GM12878 (cell line): ENCODE measurements around the gene ZNF341. TPM values are rescaled to one million over a fixed set of nuclear protein-coding genes. Genes with fewer than 3 reads are reported as not detected.

Experiments used
- ATAC-seq: fragments of 200-7000 bp; cut with Tn5 transposase; 3 replicates; pipeline ENCODE4 v1.9.1; 2020; ENCODE audit warnings: mild to moderate bottlenecking, moderate library complexity
- BruUV-seq: library from RNA; stranded (reverse); fragments of 400-500 nt; replicated peaks from 2 replicates; lab custom pipeline; 2021; lab: Mats Ljungman, UMichigan
- CTCF ChIA-PET: fragments of 300-600 bp; sonication (Branson Sonifier 250); formaldehyde crosslinking; extraction: SDS; loops from one replicate; lab custom pipeline; 2021; ENCODE audit warnings: inconsistent platforms; lab: Yijun Ruan, JAX
- POLR2A ChIA-PET: fragments of 350-600 bp; formaldehyde crosslinking; extraction: SDS; loops from one replicate; lab custom pipeline; 2021; ENCODE audit warnings: inconsistent platforms; lab: Charles Lee
- RAD21 ChIA-PET: fragments of 300-600 bp; sonication (Branson Sonifier 250); formaldehyde crosslinking; loops from one replicate; lab custom pipeline; 2023; ENCODE audit warnings: antibody characterized with exemption; ENCODE audit not compliant: unreplicated experiment; lab: Charles Lee
- SMC1A ChIA-PET: fragments of 300-600 bp; sonication (Branson Sonifier 250); formaldehyde crosslinking; loops from one replicate; lab custom pipeline; 2023; ENCODE audit not compliant: unreplicated experiment, uncharacterized antibody; lab: Charles Lee
- DNase-seq: peaks from one replicate; pipeline ENCODE4 v3.0.0-alpha.2; 2011; ENCODE audit warnings: low read depth, low spot score
- FAIRE-seq: peaks from 3 replicates; lab custom pipeline; 2011; peaks lifted over from hg19 to GRCh38; lab: Jason Lieb, UNC
- H2AFZ ChIP-seq: 2 replicates; pipeline ENCODE4 v1.6.0; 2011; ENCODE audit warnings: low read depth, low read length, control low read depth; ENCODE audit not compliant: control insufficient read depth
- H3K27ac ChIP-seq: 2 replicates; pipeline ENCODE4 v1.5.1; 2011; ENCODE audit warnings: control low read depth; ENCODE audit not compliant: control insufficient read depth, insufficient read depth
- H3K27me3 ChIP-seq, 2 experiments: replicated peaks in 1 of 2; 2 replicates each; pipeline versions ENCODE4 v1.6.0 to v1.6.1; 2011; ENCODE audit warnings: low read length in 1 of 2; ENCODE audit not compliant: control insufficient read depth in 2 of 2, insufficient read depth in 2 of 2
- H3K36me3 ChIP-seq, 2 experiments: 2 replicates each; pipeline ENCODE4 v1.5.1; 2011; ENCODE audit warnings: low read length in 1 of 2; ENCODE audit not compliant: control insufficient read depth in 2 of 2, insufficient read depth in 2 of 2
- H3K4me1 ChIP-seq: 2 replicates; pipeline ENCODE4 v1.6.1; 2011; ENCODE audit warnings: mild to moderate bottlenecking, low read length, moderate library complexity, mixed read lengths; ENCODE audit not compliant: control insufficient read depth, insufficient read depth
- H3K4me2 ChIP-seq: 2 replicates; pipeline ENCODE4 v1.6.0; 2011; ENCODE audit warnings: control low read depth; ENCODE audit not compliant: control insufficient read depth, insufficient read depth
- H3K4me3 ChIP-seq: fragments of 200-600 bp; sonication (generic); 2 replicates; pipeline ENCODE4 v1.5.1; 2016
- H3K79me2 ChIP-seq: 2 replicates; pipeline ENCODE4 v1.6.0; 2011; ENCODE audit warnings: low read length; ENCODE audit not compliant: control insufficient read depth, insufficient read depth
- H3K9ac ChIP-seq: 2 replicates; pipeline ENCODE4 v1.8.0; 2011; ENCODE audit warnings: low read length, control low read depth, mixed read lengths; ENCODE audit not compliant: control insufficient read depth, insufficient read depth
- H3K9me3 ChIP-seq: replicated peaks from 3 replicates; pipeline ENCODE4 v1.5.1; 2011; ENCODE audit warnings: mild to moderate bottlenecking, low read length; ENCODE audit not compliant: control insufficient read depth, insufficient read depth
- H4K20me1 ChIP-seq: 2 replicates; pipeline ENCODE4 v1.6.0; 2011; ENCODE audit not compliant: control insufficient read depth, insufficient read depth
- CHD2 ChIP-seq: IDR thresholded peaks from 2 replicates; pipeline ENCODE4 v1.6.1; 2011; ENCODE audit warnings: low read depth, low read length, improper control_type of control experiment, borderline replicate concordance
- EED ChIP-seq: sonication (generic); IDR thresholded peaks from 2 replicates; pipeline ENCODE4 v1.6.1; 2016; ENCODE audit warnings: antibody characterized with exemption, low read depth
- HDAC6 ChIP-seq: fragments of 200-600 bp; sonication (generic); IDR thresholded peaks from one replicate; pipeline ENCODE4 v1.8.0; 2017; ENCODE audit warnings: antibody characterized with exemption; ENCODE audit not compliant: unreplicated experiment
- KDM1A ChIP-seq: fragments of 200-600 bp; sonication (generic); IDR thresholded peaks from 2 replicates; pipeline ENCODE4 v1.6.1; 2016; ENCODE audit warnings: borderline replicate concordance
- KLF5 ChIP-seq: fragments of 450-650 bp; IDR thresholded peaks from 2 replicates; pipeline ENCODE4 v1.6.1; 2014; ENCODE audit warnings: mild to moderate bottlenecking; ENCODE audit not compliant: partially characterized antibody
- LARP7 ChIP-seq: fragments of 450-650 bp; IDR thresholded peaks from 2 replicates; pipeline ENCODE4 v1.6.1; 2017; ENCODE audit warnings: mild to moderate bottlenecking
- MEF2B ChIP-seq: fragments of 450-650 bp; IDR thresholded peaks from 2 replicates; pipeline ENCODE4 v1.6.1; 2018; ENCODE audit warnings: mild to moderate bottlenecking, moderate library complexity; ENCODE audit not compliant: partially characterized antibody, poor library complexity, severe bottlenecking
- NBN ChIP-seq: fragments of 450-650 bp; IDR thresholded peaks from 2 replicates; pipeline ENCODE4 v1.6.1; 2016
- NRF1 ChIP-seq: conservative IDR thresholded peaks from 2 replicates; pipeline ENCODE4 v1.6.1; 2011; ENCODE audit warnings: mild to moderate bottlenecking, low read depth, low read length, improper control_type of control experiment
- PBX3 ChIP-seq: IDR thresholded peaks from 2 replicates; pipeline ENCODE4 v1.6.1; 2011; ENCODE audit warnings: mild to moderate bottlenecking, low read depth, low read length, moderate library complexity; ENCODE audit not compliant: insufficient replicate concordance
- POLR2A ChIP-seq: IDR thresholded peaks from 2 replicates; pipeline ENCODE4 v1.6.1; 2011; ENCODE audit warnings: low read depth, mild to moderate bottlenecking, low read length
- SIX5 ChIP-seq: IDR thresholded peaks from 2 replicates; pipeline ENCODE4 v1.6.1; 2011; ENCODE audit warnings: mild to moderate bottlenecking, low read depth, low read length, moderate library complexity; ENCODE audit not compliant: severe bottlenecking
- SMAD5 ChIP-seq: IDR thresholded peaks from 2 replicates; pipeline ENCODE4 v1.6.1; 2016; ENCODE audit warnings: antibody characterized with exemption, low read depth
- ZZZ3 ChIP-seq: IDR thresholded peaks from 2 replicates; pipeline ENCODE4 v1.6.1; 2011; ENCODE audit warnings: low read depth; ENCODE audit not compliant: control insufficient read depth, insufficient read length
- WGBS: methylation state at CpG from one replicate; pipeline ENCODE4 v1.1.6; 2016; ENCODE audit warnings: low lambda C conversion rate; ENCODE audit not compliant: insufficient replicate concordance, insufficient coverage; ENCODE audit errors: missing lambda C conversion rate; 5-methylcytosine and 5-hydroxymethylcytosine counted together
- in situ Hi-C: fragments of 300-500 bp; cut with MboI; formaldehyde crosslinking; loops from 9 replicates; pipeline ENCODE4 v1.14.3; 2018; ENCODE audit warnings: mixed read lengths
- intact Hi-C: fragments of 100-400 bp; cut with micrococcal nuclease; formaldehyde crosslinking; loops from one replicate; pipeline ENCODE4 v1.14.2; 2022; ENCODE audit not compliant: unreplicated experiment
- polyA plus RNA-seq, 11 experiments: library from polyadenylated mRNA; depleted of rRNA in 4 of 11; unstranded in 6 of 11; stranded (reverse) in 5 of 11; fragments of >200 nt; fragmentation: Nextera tagmentation in 4 of 11; fragmentation: Illumina TruSeq in 1 of 11; extraction: Ambion mirVana in 4 of 11; extraction: Trizol in 1 of 11; gene quantifications; 1 replicate in 1 of 11; 2 replicates in 10 of 11; pipeline versions ENCODE4 v1.2.1 to v1.2.3, GENCODE V29; 2011 to 2016; ENCODE audit warnings: inconsistent platforms in 2 of 11, missing spikeins in 2 of 11, low read depth in 1 of 11
- total RNA-seq, 4 experiments: library from RNA; depleted of rRNA in 3 of 4; stranded (reverse); fragments of >200 nt in 3 of 4; fragmentation: Illumina TruSeq in 1 of 4; extraction: Trizol in 1 of 4; gene quantifications; 2 replicates each; pipeline versions ENCODE4 v1.2.1 to v1.2.3, GENCODE V29; 2013 to 2021
- TF ChIP-seq, protein P1 (sequence below): IDR thresholded peaks from 2 replicates; pipeline ENCODE4 v1.6.1; 2012; ENCODE audit warnings: low read depth, low read length, improper control_type of control experiment
- TF ChIP-seq, protein P2 (sequence below): IDR thresholded peaks from 2 replicates; pipeline ENCODE4 v1.6.1; 2012; ENCODE audit warnings: improper control_type of control experiment, low read depth, low read length; ENCODE audit not compliant: insufficient replicate concordance

ZNF341 gene
- total and polyA plus RNA-seq, 10 of the 15 experiments (the other 5 are each of a cell fraction or from before 2014, with no cell fraction given) = 0.18 to 5.0 (median 2.6) TPM

DNA sequence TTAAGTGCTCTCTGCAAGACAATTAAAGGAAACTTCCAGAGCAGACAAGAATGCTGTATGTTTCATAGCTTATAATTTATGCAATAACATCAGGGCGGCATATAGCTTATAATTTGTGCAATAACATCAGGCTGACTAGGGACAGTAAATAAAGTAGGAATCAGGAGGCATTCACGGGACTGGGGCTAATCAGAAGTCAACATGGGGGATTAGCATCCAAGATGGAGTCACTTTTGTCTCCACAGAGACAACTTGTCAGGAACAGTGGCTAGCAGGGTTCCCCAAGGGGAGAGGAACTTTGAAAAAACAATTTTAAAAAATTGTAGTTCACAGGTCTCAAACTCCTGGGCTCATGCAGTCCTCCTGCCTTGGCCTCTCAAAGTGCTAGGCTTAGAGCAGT lies 3.3 kb upstream of the ZNF341 start (continued):
- TF ChIP-seq SMAD5 (no peak), EED (no peak), LARP7 (no peak), CHD2 (no peak), NRF1 (no peak)
- TF ChIP-seq, protein P1, sequence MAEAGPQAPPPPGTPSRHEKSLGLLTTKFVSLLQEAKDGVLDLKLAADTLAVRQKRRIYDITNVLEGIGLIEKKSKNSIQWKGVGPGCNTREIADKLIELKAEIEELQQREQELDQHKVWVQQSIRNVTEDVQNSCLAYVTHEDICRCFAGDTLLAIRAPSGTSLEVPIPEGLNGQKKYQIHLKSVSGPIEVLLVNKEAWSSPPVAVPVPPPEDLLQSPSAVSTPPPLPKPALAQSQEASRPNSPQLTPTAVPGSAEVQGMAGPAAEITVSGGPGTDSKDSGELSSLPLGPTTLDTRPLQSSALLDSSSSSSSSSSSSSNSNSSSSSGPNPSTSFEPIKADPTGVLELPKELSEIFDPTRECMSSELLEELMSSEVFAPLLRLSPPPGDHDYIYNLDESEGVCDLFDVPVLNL = no peak

DNA sequence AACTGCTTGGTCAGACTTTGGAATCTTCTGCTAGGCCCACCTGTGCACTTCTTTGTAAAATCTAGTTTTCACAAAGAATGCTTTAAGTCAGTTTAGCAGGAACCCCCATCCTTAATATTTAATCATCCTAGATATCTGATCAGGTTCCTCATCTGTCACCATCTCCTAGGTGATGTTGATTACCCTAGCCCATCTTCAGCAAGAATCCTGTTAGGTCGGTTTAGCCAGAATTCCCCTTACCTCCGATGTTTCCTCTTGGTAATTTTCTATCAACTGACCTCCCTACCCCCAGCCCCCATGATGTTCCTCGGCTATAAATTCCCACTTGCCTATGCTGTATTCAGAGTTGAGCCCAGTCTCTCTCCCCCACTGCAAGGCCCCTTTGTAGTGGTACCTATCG lies 2.7 kb upstream of the ZNF341 start:
- RAD21 ChIA-PET = no interaction called here
- Histone ChIP-seq H3K27me3 (no peaks in the 10 kb centered on the region), H3K27ac (no peak overlapping the region), H3K4me3 (no peak overlapping the region), H3K9ac (no peak overlapping the region), H3K36me3 (no peaks in the 10 kb centered on the region), H3K79me2 (peaks cover 1% of the 10 kb centered on the region), H3K4me1 (peaks cover 7% of the 10 kb centered on the region), H2AFZ (no peak overlapping the region), H3K9me3 (no peaks in the 10 kb centered on the region), H4K20me1 (no peaks in the 10 kb centered on the region), H3K4me2 (no peak overlapping the region)
- WGBS = 59% methylated on average over 4 of the region's 4 CpGs
- no peak for FAIRE-seq
- BruUV-seq = no TSS peak
- in situ Hi-C loops = no loop called here
- SMC1A ChIA-PET = interaction anchor here (0.7 kb wide), 1 partner anchor 9 kb away, joined by 3 read pairs; the partner anchor contains the start of gene PXMP4
- POLR2A ChIA-PET = no interaction called here
- no peak for ATAC-seq
- DNase-seq = no peak
- intact Hi-C loops = no loop called here
- CTCF ChIA-PET = no interaction called here
- TF ChIP-seq SIX5 = no peak
- TF ChIP-seq KLF5 = no peak
- TF ChIP-seq POLR2A = no peak
- TF ChIP-seq, protein P2, sequence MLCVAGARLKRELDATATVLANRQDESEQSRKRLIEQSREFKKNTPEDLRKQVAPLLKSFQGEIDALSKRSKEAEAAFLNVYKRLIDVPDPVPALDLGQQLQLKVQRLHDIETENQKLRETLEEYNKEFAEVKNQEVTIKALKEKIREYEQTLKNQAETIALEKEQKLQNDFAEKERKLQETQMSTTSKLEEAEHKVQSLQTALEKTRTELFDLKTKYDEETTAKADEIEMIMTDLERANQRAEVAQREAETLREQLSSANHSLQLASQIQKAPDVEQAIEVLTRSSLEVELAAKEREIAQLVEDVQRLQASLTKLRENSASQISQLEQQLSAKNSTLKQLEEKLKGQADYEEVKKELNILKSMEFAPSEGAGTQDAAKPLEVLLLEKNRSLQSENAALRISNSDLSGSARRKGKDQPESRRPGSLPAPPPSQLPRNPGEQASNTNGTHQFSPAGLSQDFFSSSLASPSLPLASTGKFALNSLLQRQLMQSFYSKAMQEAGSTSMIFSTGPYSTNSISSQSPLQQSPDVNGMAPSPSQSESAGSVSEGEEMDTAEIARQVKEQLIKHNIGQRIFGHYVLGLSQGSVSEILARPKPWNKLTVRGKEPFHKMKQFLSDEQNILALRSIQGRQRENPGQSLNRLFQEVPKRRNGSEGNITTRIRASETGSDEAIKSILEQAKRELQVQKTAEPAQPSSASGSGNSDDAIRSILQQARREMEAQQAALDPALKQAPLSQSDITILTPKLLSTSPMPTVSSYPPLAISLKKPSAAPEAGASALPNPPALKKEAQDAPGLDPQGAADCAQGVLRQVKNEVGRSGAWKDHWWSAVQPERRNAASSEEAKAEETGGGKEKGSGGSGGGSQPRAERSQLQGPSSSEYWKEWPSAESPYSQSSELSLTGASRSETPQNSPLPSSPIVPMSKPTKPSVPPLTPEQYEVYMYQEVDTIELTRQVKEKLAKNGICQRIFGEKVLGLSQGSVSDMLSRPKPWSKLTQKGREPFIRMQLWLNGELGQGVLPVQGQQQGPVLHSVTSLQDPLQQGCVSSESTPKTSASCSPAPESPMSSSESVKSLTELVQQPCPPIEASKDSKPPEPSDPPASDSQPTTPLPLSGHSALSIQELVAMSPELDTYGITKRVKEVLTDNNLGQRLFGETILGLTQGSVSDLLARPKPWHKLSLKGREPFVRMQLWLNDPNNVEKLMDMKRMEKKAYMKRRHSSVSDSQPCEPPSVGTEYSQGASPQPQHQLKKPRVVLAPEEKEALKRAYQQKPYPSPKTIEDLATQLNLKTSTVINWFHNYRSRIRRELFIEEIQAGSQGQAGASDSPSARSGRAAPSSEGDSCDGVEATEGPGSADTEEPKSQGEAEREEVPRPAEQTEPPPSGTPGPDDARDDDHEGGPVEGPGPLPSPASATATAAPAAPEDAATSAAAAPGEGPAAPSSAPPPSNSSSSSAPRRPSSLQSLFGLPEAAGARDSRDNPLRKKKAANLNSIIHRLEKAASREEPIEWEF = no peak
- no peak for TF ChIP-seq KDM1A
- no peak for TF ChIP-seq NBN
- no peak for TF ChIP-seq ZZZ3
- TF ChIP-seq MEF2B = no peak
- TF ChIP-seq PBX3 = no peak
- TF ChIP-seq, protein P1 = no peak
- TF ChIP-seq HDAC6 = no peak
